ENCODE results near the gene CCDC185.

Gene CCDC185

DNA sequence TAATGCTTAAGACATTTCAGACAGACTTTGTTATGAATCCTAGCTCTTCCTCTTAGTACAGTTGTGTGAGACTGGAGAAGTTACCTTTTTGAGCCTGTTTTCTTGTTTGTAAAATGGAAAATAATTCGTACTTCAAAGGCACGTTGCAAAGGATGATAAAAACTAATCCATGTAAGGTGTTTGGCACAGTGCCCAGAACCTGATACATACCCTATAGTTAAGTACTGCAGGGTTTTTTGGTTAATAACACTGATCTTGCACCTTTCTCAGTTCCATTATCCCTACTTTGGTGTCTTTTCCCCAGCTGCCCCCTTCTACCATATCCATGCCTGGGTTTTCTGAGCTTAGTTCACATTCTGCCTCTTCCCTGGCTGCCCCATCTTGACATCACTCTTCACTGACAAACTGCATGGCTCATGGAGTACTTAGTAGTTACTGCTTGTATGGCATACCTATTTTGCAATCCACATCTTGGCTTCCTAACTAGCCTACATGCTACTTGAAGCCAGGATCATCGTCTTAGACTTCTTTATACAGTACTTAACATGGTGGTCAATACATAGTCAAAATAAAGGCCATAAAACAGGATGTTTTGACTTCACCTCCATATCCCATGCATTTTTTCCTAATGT is 10.1 kb downstream of the CCDC185 start:
- ChIA-PET POLR2A (no interaction called here), CTCF (no interaction called here)
- no peak for DNase-seq (ENCODE audit: extremely low spot score)

DNA sequence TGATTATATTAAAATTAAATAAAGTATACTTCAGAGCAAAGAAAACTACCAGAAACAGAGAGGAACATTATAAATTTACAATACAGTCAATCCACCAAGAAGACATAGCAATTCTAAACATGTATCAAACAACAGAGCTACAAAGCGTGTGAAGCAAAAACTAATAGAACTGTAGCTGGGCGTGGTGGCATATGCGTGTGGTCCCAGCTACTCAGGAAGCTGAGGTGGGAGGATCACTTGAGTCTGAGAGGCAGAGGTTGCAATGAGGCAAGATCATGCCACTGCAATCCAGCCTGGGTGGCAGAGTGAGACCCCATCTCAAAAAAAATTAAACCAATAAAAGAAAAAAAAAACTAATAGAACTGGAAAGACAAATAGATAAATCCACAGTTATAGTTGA is 12.3 kb downstream of the CCDC185 start:
- POLR2A ChIA-PET, result no interaction called here
- CTCF ChIA-PET, result interaction anchor here (1.4 kb wide), 1 partner anchor 10 kb away, joined by 3 read pairs; no protein-coding TSS in a partner anchor
- no peak for DNase-seq (ENCODE audit: extremely low spot score)
- no peak for TF ChIP-seq CTCF (IDR thresholded peaks at IDR 0.05; ENCODE audit: control extremely low read depth, extremely low read depth, low read depth, missing control alignments)

More for the DNA sequence above, 10.1 kb downstream of the CCDC185 start:
- no peak for TF ChIP-seq CTCF (IDR thresholded peaks at IDR 0.05; ENCODE audit: control extremely low read depth, extremely low read depth, low read depth, missing control alignments)

DNA sequence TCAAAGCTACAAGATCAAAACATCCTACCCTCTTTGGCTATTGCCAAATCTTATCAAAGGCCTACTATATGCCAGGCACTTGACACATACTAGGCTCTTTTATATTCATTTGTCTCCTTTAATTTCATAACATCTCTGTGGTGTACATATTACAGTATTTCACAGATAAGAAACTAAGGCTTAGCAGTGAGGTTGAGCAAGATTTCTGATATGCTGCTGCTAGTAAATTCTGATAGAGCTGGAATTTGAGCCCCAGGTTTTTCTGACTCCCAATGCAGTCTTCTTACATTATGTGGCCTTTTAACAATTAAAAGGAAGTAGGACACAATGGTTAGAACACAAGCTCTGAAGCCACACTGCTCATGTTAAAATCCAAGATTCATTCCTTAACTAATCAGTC is 16.8 kb downstream of the CCDC185 start:
- CTCF ChIA-PET, result no interaction called here
- DNase-seq (ENCODE audit: extremely low spot score), result no peak
- POLR2A ChIA-PET, result no interaction called here
- no peak for TF ChIP-seq CTCF (IDR thresholded peaks at IDR 0.05; ENCODE audit: control extremely low read depth, extremely low read depth, low read depth, missing control alignments)

DNA sequence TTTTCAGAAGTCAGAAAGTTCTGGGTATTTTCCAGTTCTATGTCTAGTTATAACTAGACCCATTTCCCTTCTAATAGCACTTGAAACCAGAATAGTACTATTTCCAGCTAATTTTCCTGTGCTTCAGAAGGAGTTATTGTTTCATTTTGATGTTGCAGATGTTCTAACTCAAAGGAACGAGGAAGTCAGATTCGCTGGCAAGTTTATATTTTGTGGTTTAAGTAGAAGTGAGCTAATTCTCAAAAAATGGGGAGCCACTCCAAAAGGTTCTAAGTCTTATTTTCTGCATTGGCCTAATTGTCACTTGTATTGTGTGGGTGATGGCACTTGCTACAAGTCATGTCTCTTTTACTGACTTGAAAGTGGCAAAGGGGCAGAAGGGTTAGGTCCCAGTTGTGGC is 18.1 kb downstream of the CCDC185 start:
- DNase-seq (ENCODE audit: extremely low spot score), result no peak
- no peak for TF ChIP-seq CTCF (IDR thresholded peaks at IDR 0.05; ENCODE audit: control extremely low read depth, extremely low read depth, low read depth, missing control alignments)
- ChIA-PET CTCF (interaction anchor here (1.0 to 1.4 kb wide), 3 partner anchors 9 to 36 kb away, joined by 3 read pairs; no protein-coding TSS in a partner anchor), POLR2A (no interaction called here)

DNA sequence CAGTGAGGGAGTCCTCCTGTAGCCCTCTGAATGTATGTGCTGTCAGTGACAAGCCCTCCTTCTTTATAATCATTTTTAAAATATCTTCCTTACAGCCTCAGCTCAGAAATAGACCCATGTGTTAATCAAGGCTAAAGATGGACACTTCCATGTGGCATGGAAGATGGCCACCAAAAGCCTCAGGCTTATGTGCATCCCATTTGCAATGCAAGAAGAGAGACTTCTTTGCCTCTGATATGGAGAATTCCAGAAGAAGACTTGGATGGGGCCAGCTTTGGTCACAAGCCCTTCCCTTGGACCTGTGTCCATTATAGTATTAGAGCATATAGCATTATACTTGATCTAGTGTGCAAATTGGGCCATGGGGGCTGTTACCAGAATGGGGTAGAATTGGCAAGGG is 18.5 kb downstream of the CCDC185 start:
- POLR2A ChIA-PET, result no interaction called here
- no peak for TF ChIP-seq CTCF (IDR thresholded peaks at IDR 0.05; ENCODE audit: control extremely low read depth, extremely low read depth, low read depth, missing control alignments)
- CTCF ChIA-PET, result interaction anchor here (1.0 to 1.4 kb wide), 3 partner anchors 9 to 37 kb away, joined by 3 read pairs; no protein-coding TSS in a partner anchor
- no peak for DNase-seq (ENCODE audit: extremely low spot score)

- TF ChIP-seq CTCF (IDR thresholded peaks at IDR 0.05; ENCODE audit: control extremely low read depth, extremely low read depth, low read depth, missing control alignments), result no peak
- CTCF ChIA-PET, result no interaction called here
- no peak for DNase-seq (ENCODE audit: extremely low spot score)
- POLR2A ChIA-PET, result no interaction called here
These were observed 20.0 kb downstream of the CCDC185 start for GRCh38 chr1:223413216-223413615.
